ENCODE measurements around the gene BSG.
"Not testable (repeated sequence)": the region's sequence is repeated elsewhere in the genome, so short reads cannot be mapped to it uniquely, and the experiment has no call there.

The BSG gene

GRCh38 chr19:589693-590395 lies 17.4 kb downstream of the BSG start, which contains the start of gene HCN2:
Gene HCN2, plus strand, starts transcription at chr19:589881. Its CDS starts 65 bp downstream, at chr19:589946.
- DNase-seq, result no peak

GRCh38 chr19:590396-590745 lies 18.0 kb downstream of the BSG start:
- DNase-seq, result no peak

DNA sequence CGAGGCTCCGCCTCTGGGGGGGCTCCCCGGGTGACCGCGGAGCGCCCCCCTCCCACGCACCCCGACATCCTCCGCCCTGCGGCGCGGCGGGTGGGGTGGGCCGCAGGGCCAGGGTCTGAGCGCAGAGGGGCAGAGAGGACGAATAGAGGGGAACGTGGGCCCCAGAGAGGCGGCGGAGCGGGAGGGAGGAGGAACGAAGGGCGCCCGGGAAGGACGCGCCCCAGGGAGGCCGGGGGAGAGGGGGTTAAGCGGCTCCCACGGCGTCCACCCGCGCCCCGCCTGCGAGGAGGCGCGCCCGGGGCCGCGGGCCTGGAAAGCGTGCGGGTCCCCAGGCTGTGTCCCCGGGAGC lies 18.3 kb downstream of the BSG start:
- no peak for DNase-seq

DNA sequence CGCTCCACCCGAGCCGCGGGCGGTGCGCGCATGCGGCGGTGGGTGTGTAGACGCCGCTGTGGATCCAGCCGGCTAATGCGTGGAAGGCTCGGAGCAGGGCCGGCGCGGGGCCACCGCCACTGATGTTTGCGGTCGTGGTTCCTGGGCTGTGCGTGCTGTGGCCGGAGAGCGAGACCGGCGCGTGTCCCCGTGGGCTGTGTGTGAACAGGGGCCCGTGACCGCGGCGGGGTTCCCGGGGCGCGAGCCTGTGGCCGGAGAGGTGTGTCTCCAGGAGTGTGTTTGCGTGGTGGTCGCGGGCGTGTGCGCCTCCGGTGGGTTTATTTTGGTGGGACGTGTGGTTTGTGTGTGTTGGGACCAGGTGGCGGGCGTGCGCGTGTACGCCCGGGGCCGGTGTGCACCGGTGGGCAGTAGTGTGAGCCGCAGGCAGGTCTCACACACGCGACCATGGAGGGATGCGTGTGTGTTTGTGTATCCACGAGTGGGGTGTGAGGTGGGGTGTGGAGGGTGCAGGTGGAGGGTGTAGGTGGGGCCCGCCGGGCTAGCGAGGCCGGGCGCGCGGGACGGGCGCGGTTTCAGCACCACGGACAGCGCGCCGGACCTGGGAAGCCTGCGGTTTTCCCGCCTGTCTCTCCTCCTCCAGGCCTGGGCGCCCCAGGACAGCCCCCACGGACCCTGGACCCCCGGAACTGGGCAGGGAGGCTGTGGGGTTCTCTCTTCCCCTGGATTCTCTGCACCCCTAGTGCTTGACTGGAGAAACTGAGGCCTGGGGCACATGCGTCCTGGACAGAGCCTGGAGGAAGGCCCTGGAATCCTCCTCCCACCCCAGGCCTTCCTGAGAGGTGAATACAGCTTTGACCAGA lies 18.9 kb downstream of the BSG start:
- no peak for DNase-seq

DNA sequence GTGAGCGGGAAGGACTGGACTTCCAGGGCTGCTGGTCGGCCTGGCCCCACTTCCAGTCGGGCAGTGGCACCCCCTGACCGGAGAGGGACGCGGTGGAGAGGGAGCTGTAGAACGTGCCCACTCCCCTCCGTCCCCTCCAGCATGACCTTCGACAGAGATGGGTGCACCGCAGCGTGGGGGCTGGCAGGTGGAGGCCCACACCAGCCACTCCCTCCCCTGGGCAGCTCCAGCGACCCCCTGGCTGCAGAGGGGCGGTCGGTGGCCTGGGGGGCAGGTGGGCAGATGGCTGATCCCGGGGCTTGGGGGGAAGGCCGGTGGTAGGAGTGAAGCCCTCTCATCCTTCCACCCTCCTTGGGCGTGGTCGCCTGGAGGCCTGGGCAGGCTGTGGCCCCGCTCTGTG lies 19.7 kb downstream of the BSG start:
- no peak for DNase-seq

DNA sequence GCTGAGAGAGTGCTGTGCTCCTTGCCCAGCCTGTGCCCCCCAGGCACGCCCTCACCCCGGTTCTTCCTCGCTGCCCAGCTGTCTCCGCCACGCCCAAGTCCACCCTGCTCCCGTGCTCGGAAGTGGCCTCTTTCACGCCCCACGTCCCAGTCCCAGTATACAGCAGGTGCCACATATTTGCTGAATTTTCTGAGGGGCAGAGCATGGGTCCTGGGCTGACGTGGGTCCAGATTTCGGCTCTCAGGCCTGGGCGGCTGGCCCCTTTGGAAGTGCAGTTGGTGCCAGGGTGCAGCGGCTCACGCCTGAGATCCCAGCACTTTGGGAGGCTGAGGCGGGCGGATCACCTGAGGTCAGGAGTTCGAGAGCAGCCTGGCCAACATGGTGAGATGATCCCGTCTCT lies 20.7 kb downstream of the BSG start:
- no peak for DNase-seq

DNA sequence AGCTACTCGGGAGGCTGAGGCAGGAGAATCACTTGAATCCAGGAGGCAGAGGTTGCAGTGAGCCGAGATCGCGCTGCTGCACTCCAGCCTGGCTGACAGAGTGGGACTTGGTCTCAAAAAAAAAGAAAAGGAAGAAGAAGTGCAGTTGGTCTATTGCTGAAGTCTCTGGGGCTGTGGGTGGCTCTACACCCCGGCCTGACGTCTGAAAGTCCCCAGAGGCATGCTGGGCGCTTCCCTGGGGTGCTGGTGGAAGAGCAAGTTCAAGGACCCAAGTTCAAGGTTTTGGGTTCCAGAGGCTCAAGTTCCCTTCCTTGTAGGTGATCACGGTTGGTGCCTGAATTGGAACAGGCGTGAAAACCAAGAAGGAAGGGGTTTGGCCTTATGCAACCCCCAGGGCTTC lies 21.1 kb downstream of the BSG start:
- DNase-seq, result no peak

DNA sequence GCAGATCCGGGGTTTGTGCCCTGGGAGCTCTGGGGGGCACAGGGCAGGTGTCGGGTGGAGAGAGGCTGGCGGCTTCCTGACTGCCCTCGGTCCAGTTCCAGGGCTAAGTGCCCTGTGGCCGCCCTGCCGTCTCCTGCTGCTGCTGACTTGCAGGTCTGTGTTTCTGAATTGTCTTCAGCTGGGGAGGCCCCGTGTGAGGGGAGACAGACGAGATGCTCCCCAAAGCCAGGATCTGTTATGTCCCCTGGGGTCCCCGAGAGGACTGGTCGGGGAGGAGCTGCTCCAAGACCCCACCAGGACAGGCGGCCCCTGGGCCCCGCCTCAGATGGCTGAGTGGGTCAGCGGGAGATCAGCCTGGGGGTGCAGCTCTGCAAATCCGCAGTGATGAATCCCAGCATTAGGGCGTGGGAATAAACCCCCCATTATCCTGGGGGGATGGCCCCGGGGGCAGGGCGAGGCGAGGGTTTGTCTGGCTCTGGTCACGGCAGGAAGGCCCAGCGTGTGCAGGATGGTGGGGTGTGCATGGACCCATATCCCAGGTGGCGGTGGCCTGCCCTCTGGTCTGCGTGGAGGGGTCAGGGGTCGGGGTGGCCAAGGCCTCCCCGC lies 22.0 kb downstream of the BSG start:
- DNase-seq, result no peak

- no peak for DNase-seq
Observed at GRCh38 chr19:595326-596262, 23.2 kb downstream of the BSG start.

- DNase-seq, result no peak
Observed at GRCh38 chr19:596263-596655, 23.9 kb downstream of the BSG start.

DNA sequence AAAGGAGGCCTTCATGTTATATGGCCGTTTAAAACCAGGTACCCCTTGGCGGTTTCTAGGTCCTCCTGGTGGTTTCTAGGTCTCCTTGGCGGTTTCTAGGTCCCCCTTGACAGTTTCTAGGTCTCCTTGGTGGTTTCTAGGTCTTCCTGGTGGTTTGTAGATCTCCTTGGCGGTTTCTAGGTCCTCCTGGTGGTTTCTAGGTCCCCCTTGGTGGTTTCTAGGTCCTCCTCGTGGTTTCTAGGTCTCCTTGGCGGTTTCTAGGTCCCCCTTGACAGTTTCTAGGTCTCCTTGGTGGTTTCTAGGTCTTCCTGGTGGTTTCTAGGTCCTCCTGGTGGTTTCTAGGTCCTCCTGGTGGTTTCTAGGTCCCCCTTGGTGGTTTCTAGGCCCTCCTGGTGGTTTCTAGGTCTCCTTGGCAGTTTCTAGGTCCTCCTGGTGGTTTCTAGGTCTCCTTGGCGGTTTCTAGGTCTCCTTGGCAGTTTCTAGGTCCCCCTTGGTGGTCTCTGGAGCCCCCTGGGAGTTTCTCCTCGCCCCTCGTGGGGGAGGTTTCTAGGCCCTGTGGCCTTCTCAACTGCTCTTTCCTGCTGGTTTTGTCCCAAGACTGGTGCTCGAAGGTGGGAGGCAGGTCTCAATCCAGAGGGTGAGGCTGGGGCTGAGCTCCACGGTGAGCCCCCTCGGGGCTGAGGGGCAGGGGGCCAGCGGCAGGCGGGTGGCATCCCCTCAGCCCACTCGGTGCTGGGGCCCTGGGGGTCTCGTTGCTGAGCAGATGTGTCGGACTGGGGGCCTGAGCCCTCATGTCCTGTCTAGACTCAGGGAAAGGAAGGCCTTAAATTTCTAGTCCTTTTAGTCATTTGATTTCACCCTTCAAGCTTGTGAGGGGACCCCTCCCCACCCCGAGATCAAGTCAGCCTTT lies 25.3 kb downstream of the BSG start:
- DNase-seq, result no peak

DNA sequence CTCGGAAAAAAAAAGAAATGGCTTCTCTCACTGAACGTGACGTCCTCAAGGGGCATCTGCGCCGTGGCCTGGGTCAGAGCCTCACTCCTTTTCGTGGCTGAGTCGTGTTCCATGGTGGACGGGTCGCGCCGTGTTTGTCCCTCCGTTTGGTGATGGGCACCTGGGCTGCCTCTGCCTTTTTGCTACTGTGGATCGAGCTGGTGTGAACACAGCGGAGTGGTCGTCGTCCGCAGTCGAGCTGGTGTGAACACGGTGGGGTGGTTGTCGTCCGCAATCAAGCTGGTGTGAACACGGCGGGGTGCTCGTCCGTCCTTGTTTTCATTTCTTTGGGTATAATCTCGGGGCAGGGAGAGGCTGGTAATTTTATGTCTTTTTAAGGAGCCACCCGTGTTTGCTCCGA lies 28.9 kb downstream of the BSG start:
- DNase-seq, result no peak

DNA sequence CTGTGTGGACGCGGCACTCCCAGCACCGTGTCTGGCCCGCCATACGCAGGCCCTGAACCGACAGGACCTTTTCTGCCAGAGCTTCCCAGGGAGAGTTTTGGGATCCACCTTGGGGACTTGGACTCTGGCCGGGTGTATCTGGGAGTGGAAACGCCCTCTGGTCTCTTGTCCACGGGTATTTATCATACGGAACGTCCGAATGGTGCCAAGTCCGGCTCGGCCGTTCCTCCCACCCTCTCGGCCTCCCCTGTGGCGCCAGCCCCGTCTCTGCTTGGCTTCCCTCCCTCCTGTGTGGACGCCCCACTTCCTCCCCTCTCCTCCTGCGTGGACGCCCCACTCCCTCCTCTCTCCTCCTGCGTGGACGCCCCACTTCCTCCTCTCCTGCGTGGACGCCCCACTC lies 29.4 kb downstream of the BSG start:
- no peak for DNase-seq

- DNase-seq, result no peak
Observed at GRCh38 chr19:602391-603301, 30.2 kb downstream of the BSG start.

GRCh38 chr19:603302-603639 lies 30.9 kb downstream of the BSG start:
- DNase-seq, result not testable (repeated sequence)

DNA sequence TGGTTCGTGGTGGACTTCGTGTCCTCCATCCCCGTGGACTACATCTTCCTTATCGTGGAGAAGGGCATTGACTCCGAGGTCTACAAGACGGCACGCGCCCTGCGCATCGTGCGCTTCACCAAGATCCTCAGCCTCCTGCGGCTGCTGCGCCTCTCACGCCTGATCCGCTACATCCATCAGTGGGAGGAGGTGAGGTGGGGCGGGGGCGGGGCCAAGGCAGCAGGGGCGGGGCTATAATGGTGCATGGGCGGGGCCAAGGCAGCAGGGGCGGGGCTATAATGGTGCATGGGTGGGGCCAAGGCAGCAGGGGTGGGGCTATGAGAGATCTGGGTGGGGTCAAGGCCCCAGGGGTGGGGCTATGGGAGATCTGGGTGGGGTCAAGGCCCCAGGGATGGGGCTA lies 31.4 kb downstream of the BSG start:
- not testable (repeated sequence) for DNase-seq

GRCh38 chr19:604355-604754 lies 32.0 kb downstream of the BSG start:
- DNase-seq, result no peak

DNA sequence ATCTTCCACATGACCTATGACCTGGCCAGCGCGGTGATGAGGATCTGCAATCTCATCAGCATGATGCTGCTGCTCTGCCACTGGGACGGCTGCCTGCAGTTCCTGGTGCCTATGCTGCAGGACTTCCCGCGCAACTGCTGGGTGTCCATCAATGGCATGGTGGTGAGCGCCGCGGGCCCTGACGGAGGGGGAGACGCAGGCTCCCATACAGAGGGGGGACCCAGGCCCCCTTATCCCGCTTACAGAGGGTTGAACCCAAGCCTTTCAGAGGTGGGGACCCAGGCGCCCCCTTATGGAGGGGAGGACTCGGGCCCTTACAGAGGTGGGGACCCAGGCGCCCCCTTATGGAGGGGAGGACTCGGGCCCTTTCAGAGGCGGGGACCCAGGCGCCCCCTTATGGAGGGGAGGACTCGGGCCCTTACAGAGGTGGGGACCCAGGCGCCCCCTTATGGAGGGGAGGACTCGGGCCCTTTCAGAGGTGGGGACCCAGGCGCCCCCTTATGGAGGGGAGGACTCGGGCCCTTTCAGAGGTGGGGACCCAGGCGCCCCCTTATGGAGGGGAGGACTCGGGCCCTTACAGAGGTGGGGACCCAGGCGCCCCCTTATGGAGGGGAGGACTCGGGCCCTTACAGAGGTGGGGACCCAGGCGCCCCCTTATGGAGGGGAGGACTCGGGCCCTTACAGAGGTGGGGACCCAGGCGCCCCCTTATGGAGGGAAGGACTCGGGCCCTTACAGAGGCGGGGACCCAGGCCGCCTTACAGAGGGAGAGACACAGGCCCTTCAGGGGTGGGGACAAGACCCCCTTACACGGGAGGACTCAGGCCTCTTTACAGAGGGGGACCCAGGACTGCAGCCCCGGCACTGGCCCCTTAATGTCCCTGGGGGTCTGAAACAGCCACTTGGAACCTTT lies 32.9 kb downstream of the BSG start:
- not testable (repeated sequence) for DNase-seq

DNA sequence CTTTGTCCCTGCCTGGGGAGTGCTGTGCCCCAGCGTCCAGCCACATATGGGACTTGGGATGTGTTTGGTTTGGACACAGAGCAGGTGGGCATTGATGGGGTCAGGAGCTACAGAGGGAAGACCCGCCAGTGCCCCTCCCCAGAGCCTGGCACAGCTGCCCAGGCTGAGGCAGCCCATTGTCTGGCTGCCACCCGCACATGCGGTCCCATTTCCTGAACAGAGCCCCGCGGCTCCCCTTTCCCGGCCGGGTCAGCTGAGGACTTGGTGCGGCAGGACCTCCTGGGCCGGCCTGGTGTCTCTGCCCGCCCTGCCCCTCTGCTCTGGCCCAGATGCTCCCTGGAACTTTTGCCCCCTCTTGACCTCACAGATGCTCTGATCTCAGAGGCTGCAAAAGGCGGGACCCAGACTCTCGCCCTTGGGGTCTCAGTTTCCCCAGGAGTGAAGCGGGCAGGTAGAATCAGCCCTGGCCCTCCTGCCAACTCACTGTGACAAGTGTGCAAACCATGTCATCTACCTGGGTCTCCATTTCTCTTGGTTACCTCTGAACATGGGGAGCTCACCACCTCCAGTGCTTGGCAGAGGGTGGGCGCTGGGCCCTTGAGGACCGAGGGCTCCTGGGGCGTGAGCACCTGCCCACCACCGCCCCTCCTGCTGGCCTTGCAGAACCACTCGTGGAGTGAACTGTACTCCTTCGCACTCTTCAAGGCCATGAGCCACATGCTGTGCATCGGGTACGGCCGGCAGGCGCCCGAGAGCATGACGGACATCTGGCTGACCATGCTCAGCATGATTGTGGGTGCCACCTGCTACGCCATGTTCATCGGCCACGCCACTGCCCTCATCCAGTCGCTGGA lies 35.1 kb downstream of the BSG start:
- no peak for DNase-seq

All from cortex of kidney (tissue), 1 donor.